ENCODE data around the gene TMEM178B.

DNA sequence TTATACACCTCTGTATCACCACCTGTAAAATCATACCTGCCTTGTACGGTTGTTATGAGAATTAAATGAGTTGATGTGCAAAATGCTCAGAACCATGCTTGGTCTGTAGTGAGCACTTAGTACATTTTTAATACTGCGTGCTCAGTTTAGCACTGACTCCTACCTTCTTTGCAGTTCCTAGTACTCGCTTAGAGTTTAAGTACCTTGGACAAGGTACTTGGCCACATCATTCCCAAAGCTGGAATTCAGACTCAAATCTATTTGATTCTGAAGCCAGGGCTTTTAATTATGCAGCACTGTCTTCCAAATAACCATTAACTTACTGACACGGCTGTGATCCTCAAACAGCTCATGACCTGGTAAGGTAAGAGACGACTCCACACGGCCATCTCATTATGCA is 377.4 kb downstream of the TMEM178B start:
- TF ChIP-seq CTCF (conservative IDR thresholded peaks at IDR 0.05) (no peak), EZH2 (IDR thresholded peaks at IDR 0.05; ENCODE audit: low read depth) (no peak)

Data from PC-9 (cell line).